NCI-H2196 (cell line): ENCODE results near the gene APLP2.

Experiments used
- DNase-seq: peaks from one replicate; lab custom pipeline; 2025; ENCODE audit not compliant: unreplicated experiment; lab: John Stamatoyannopoulos, UW

The APLP2 gene

GRCh38 chr11:130114726-130115125, 45.0 kb downstream of the APLP2 start:
- DNase-seq: no peak

- peak; percentile 42 for DNase-seq
Measured at GRCh38 chr11:130115218-130115617, 45.5 kb downstream of the APLP2 start.

- DNase-seq: no peak
Measured at GRCh38 chr11:130118165-130118564, 48.5 kb downstream of the APLP2 start.

- no peak for DNase-seq
Measured at GRCh38 chr11:130118636-130119387, 49.1 kb downstream of the APLP2 start.

GRCh38 chr11:130120045-130120444, 50.4 kb downstream of the APLP2 start:
- no peak for DNase-seq

- DNase-seq: no peak
Measured at GRCh38 chr11:130121445-130121978, 51.8 kb downstream of the APLP2 start.

- DNase-seq: no peak
Measured at GRCh38 chr11:130122141-130122575, 52.5 kb downstream of the APLP2 start.

GRCh38 chr11:130123414-130124040, 53.8 kb downstream of the APLP2 start:
- DNase-seq: no peak

- no peak for DNase-seq
Measured at GRCh38 chr11:130124096-130124495, 54.4 kb downstream of the APLP2 start.

- DNase-seq: no peak
Measured at GRCh38 chr11:130125638-130126037, 55.9 kb downstream of the APLP2 start.

GRCh38 chr11:130126516-130126915, 56.8 kb downstream of the APLP2 start:
- DNase-seq: no peak

GRCh38 chr11:130127509-130127908, 57.8 kb downstream of the APLP2 start:
- no peak for DNase-seq

- no peak for DNase-seq
Measured at GRCh38 chr11:130128626-130129025, 58.9 kb downstream of the APLP2 start.

GRCh38 chr11:130129922-130130321, 60.2 kb downstream of the APLP2 start:
- no peak for DNase-seq

- DNase-seq: peak; percentile 52
Measured at GRCh38 chr11:130131961-130132850, 62.5 kb downstream of the APLP2 start.

GRCh38 chr11:130133716-130134115, 64.0 kb downstream of the APLP2 start:
- no peak for DNase-seq

- no peak for DNase-seq
Measured at GRCh38 chr11:130136107-130136506, 66.4 kb downstream of the APLP2 start.

- no peak for DNase-seq
Measured at GRCh38 chr11:130137999-130138398, 68.3 kb downstream of the APLP2 start.

- no peak for DNase-seq
Measured at GRCh38 chr11:130139401-130139800, 69.7 kb downstream of the APLP2 start.

GRCh38 chr11:130141561-130142341, 72.1 kb downstream of the APLP2 start:
- DNase-seq: no peak

- no peak for DNase-seq
Measured at GRCh38 chr11:130144141-130144540, 74.4 kb downstream of the APLP2 start.
